ENCODE measurements around the gene KCNJ4.

GRCh38 chr22:38433871-38434270 lies 21.1 kb downstream of the KCNJ4 start:
- no peak for TF ChIP-seq POLR2AphosphoS5 (IDR thresholded peaks at IDR 0.05)
- TF ChIP-seq, protein P1, sequence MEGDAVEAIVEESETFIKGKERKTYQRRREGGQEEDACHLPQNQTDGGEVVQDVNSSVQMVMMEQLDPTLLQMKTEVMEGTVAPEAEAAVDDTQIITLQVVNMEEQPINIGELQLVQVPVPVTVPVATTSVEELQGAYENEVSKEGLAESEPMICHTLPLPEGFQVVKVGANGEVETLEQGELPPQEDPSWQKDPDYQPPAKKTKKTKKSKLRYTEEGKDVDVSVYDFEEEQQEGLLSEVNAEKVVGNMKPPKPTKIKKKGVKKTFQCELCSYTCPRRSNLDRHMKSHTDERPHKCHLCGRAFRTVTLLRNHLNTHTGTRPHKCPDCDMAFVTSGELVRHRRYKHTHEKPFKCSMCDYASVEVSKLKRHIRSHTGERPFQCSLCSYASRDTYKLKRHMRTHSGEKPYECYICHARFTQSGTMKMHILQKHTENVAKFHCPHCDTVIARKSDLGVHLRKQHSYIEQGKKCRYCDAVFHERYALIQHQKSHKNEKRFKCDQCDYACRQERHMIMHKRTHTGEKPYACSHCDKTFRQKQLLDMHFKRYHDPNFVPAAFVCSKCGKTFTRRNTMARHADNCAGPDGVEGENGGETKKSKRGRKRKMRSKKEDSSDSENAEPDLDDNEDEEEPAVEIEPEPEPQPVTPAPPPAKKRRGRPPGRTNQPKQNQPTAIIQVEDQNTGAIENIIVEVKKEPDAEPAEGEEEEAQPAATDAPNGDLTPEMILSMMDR (IDR thresholded peaks at IDR 0.05), result no peak
